G401 (cell line): ENCODE results near the gene SEL1L2. TPM values are rescaled to one million over a fixed set of nuclear protein-coding genes. Genes with fewer than 3 reads are reported as not detected.
A peak's percentile ranks its signal among the peaks of the same experiment; 100 is the strongest.
"Not testable (repeated sequence)": the region's sequence is repeated elsewhere in the genome, so short reads cannot be mapped to it uniquely, and the experiment has no call there.

ENCODE experiments used
- DNase-seq: peaks from one replicate; pipeline ENCODE4 v3.0.0-alpha.2; 2015; ENCODE audit warnings: low spot score
- in situ Hi-C: cut with HindIII; loops from 2 replicates; pipeline ENCODE4 v1.10.0; 2016; ENCODE audit warnings: low sequenced_read_pairs, mixed read lengths
- total RNA-seq: library from RNA; depleted of rRNA; stranded (reverse); fragments of >200 nt; shearing (Covaris generic); gene quantifications from 2 replicates; pipeline ENCODE4 v1.2.3, GENCODE V29; 2014; rRNA removed

Gene SEL1L2, protein sequence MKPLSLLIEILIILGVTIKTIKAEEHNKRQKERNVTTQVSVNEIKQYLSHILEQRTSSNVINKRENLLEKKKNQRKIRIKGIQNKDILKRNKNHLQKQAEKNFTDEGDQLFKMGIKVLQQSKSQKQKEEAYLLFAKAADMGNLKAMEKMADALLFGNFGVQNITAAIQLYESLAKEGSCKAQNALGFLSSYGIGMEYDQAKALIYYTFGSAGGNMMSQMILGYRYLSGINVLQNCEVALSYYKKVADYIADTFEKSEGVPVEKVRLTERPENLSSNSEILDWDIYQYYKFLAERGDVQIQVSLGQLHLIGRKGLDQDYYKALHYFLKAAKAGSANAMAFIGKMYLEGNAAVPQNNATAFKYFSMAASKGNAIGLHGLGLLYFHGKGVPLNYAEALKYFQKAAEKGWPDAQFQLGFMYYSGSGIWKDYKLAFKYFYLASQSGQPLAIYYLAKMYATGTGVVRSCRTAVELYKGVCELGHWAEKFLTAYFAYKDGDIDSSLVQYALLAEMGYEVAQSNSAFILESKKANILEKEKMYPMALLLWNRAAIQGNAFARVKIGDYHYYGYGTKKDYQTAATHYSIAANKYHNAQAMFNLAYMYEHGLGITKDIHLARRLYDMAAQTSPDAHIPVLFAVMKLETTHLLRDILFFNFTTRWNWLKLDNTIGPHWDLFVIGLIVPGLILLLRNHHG
- not detected in 2 replicates for total RNA-seq

DNA sequence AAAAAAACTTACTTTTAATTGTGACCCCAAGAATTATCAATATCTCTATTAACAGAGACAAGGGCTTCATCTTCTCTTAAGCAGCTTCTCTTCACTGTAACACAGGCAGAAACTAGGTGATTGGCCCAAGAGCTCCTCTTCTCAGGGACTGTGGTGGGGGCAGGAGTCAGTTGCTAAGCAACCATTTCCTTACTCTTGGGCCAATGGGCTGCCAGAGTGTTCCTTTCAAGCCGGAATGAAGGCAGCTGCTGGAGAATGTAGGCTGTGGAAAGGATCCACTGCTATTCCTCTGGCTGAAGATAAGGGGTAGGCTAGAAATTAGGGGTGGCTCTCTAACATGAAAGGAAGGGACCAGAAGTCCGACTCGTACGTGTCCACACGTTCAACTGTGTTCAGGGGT, at the start of gene SEL1L2:
TSS of gene SEL1L2 (minus strand) at position 150 of the 400 bp plus-strand sequence. CDS start at position 70, 80 bp downstream.
- DNase-seq, result no peak
- in situ Hi-C loops, result no loop called here

DNA sequence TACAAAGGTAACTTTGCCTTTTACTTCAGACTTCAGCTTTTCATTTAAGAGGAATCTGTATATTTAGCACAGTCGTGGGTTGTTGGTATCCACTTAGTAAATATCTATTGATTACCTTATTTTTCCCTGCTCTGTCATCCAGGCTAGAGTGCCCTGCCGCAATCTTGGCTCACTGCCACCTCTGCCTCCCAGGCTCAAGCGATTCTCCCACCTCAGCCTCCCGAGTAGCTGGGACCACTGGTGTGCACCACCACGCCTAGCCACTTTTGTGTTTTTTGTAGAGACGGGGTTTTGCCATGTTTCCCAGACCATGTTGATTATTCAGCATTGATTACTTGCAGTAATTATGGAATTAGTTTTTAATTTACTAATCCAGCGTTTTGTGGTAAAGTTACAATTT, 46.2 kb upstream of the SEL1L2 start:
- in situ Hi-C loops, result no loop called here
- DNase-seq, result no peak

DNA sequence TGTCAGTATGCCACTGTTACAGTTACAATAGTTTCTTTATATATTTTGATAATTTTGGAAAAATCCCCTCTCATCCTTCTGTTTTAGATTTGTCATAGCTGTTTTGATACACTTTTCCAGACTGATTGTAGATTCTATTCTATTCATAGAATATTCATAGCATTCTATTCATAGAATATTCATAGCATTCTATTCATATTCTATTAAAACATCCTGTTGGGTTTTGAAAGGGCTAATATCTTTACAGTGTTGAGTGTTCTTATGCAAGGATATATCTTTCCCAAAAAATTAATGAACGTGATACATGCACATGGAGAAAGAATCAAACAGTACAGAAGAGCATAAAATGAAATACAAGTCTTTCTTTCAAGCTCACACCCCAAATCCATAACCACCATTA, 42.9 kb upstream of the SEL1L2 start:
- in situ Hi-C loops, result no loop called here

DNA sequence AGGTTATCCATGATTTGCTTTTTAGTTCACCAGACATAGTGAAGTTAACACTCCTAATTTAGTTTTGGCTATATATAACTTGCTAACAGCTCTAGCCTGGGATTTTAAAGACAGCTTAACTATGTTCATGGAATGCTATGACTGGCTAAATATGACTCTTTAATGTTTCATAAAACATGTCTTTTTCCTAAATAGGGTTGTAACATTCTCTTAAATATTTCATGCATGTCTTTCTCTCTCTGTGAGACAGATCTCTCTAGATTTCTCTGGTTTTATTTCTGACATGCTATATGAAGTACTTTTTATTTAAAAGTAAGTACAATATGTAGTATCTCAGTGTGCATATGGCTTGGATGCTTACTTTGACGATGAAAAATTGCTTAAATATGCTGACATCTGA, 40.6 kb upstream of the SEL1L2 start:
- in situ Hi-C loops, result no loop called here
- DNase-seq, result no peak

More for the DNA sequence above, 42.9 kb upstream of the SEL1L2 start:
- DNase-seq, result no peak

DNA sequence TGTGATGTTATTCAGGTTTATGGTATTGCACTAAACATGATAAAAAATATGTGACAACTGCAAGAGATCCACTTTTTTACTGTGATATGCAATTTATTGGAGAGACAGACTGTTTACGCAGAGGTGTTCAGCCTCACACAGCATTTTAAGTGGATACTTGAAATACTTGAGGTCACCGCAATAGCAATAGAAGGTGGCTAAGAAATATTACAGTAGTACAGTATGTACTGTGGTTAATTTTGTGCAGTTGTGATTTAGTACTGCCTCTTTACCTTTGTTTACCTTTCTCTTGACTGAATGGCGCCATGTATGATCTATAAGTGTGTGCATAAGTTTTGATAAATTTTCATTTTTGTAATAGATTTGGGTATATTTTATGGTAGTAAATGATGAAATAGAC, 22.3 kb upstream of the SEL1L2 start:
- DNase-seq, result no peak
- in situ Hi-C loops, result no loop called here

DNA sequence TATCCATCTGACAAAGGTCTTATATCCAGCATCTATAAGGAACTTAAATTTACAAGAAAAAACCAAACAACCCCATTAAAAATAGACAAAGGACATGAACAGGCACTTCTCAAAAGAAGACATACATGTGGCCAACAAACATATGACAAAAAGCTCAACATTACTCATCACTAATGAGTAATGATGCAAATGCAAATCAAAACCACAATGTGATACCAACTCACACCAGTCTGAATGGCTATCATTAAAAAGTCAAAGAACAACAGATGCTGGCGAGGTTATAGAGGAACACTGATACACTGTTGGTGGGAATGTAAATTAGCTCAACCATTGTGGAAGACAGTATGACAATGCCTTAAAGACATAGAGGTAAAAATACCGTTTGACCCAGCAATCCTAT, 18.8 kb upstream of the SEL1L2 start:
- in situ Hi-C loops, result no loop called here
- no peak for DNase-seq

DNA sequence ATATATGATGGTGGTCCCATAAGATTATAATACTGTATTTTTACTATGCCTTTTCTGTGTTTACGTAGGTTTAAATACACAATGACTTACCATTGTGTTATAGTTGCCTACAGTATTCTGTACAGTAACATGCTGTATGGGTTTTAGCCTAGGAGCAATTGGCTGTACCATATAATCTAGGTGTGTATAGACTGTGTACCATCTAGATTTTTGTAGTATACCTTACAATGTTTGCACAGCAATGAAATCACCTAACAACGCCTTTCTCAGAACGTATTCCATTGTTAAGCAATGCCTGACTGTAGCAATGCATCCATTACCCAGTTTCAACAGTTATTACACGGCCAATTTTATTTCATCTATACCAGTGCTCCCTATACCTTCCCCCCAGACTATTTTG, 15.6 kb upstream of the SEL1L2 start:
- in situ Hi-C loops, result no loop called here
- DNase-seq, result no peak

DNA sequence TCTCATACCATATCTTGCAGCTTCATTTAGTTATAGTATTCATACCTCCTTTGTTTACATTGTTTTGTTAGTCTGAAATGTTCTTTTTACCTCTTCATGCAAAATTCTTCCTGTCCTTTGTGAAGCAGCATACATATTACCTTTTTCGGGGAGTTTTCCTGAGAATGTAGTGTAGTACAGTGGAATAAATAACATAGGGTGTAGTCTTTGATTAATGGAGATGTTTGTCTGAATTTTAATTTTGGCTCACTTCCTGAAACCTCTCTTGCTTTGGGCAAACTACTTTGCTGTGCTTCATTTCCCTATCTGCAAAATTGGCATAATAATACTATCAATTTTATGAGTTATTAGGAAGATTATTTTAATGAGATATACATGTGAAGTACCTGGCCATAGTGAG, 10.5 kb upstream of the SEL1L2 start:
- in situ Hi-C loops, result no loop called here
- DNase-seq, result no peak

DNA sequence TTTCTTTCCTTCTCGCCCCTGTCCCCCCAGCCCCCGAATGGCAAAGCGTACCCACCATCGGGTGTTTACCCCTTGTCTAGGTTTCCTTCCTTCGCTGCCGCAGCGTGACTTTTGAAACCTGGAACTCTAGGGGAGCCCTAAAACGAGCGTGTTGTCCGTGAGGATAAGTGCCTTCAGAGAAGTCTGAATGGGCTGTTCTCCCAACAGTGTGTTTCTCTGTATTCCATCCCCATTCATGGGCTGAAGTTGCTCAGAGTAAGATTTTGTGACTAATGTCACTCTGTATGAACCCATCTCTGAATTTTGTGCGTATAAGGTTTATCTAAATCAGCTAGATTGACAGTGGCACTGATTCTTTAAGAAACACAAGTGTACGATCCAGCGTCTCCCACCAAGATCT, 5.9 kb upstream of the SEL1L2 start:
- in situ Hi-C loops, result no loop called here
- DNase-seq, result peak; percentile 52

DNA sequence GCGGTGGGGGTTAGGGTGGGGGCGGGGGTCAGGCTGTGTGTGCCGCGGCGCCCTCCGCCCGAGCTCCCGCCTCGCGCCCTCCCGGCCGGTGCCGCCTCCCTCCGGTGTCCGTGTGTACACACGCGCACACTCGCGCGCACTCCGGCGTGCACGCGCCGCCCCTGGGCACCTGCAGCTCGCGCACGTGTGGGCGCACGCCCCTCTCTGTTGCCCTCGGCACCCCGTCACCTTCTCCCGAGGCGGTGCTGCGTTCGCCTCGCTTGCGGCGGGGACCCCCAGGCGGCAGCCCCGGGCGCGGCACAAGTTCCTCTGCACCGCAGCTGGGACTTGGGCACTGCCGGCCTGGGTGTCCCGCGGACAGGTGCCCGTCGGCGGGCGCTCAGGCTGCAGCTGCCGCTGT, 5.4 kb upstream of the SEL1L2 start:
- DNase-seq, result peak; percentile 37
- in situ Hi-C loops, result no loop called here

DNA sequence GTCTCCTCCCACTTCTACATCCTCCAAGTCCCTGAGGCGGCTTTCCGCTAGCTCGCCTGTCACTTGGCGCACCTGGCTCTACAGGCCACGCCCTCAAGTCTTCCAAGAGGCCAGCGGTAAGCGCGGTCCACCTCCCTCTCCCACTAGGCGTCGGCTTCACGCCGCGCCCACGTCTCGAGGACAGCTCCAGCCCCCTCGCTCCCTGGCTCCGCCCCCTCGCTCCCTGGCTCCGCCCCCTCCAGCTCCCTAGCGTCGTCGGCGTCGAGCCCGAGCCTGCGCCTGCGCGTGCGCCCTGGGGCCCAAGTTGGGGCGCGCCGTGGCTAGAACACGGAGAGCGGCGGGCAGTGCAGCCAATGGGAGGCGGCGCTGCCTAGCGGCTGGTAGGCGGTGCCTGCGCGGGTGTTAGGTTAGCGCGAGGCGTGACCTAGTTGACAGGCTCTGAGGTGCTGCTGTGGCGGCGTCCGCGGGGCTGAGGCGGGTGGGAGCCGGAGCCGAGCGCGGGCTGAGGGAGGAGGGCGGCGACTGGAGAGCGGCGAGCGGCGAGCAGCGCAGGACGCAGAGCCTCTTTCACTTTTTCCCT, 4.8 kb upstream of the SEL1L2 start, which contains the start of gene MACROD2:
TSS of gene MACROD2 (plus strand) at position 431 of the 580 bp plus-strand sequence.
- in situ Hi-C loops, result no loop called here
- peak; percentile 90 for DNase-seq

DNA sequence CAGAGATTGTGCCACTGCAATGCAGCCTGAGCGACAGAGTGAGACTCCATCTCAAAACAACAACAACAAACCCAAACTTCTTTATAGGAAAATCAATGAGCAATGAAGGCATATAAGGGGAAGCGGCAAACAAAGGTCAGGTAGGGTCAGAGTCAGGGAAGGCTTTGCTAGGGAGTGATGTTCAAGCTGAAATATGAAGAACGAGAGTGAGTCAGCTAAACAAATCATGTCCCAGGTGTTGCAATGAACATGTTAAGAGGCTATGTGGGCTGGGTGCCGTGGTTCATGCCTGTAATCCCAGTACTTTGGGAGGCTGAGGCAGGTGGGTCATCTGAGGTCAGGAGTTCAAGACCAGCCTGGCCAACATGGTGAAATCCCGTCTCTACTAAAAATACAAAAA, 1.5 kb upstream of the SEL1L2 start:
- DNase-seq, in situ Hi-C loops: not testable (repeated sequence)

DNA sequence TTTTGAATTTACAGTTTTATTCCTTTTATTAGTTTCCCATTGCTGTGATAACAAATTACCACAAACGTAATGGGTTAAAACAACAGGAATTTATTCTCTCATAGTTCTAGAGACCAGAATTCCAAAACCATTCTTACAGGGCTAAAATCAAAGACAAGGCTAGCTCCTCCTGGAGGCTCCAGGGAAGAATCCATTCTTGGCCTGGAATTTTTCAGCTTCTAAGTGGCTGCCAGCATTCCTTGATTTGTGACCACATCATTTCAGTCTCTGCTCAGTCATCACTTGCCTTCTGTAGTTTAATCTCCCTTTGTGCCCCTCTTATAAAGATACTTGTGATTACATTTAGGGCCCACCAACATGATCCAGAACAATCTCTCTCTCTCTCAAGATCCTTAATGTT, 897 bp upstream of the SEL1L2 start:
- no peak for DNase-seq
- in situ Hi-C loops, result no loop called here

DNA sequence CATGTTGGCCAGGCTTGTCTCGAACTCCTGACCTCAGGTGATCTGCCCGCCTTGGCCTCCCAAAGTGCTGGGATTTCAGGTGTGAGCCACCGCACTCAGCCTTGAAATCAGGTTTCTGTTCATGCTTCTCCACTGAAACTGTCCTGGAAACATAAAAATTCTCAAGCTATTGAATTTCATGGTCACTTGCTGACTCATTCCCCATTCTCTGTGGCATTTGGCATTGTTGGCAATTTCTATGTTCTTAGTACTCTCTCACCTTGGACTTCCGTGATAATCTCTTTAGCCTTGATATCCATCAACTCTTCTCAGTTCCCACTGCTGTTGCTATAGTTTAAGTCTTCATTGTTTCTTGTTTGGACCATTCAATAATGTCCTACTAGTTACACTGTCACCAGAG, 6.2 kb downstream of the SEL1L2 start:
- in situ Hi-C loops, result no loop called here

DNA sequence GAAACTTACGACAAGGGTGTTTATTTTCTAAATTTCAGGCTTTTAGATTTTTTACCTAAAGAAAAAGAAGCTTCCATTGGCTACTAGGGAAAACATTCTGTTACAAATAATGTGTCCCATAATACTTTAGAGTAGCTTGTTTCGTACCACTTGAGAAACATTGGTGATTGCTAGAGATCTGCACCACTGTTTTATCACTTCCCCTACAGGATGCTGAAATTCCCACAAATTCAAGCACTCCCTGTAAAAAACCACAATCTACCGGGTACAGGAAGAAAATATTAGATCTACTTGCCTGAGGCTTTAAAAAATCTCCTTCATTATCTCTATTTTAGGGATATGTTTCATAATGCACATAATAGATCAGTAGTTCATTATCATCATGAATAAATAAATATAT, 29.9 kb downstream of the SEL1L2 start:
- DNase-seq, result no peak
- in situ Hi-C loops, result no loop called here

More for the DNA sequence above, 6.2 kb downstream of the SEL1L2 start:
- no peak for DNase-seq

DNA sequence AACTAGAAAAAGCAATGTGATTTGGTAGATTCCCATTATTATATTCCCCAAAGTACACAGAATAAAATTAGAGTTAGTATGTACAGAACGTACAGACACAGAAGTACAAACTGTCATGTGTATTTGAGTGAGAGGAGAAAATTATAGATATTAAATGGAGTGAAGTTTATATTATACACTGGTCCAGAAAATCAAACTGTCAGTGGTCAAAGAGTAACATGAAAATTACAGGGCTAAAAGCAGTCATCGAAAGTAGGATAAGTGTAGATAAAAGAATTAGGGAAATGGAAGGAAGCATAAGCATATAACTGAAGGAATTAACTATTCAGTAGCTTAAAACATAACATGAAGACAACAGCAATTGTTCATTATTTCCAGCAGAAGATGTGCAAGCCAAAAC, 30.3 kb downstream of the SEL1L2 start:
- in situ Hi-C loops, result no loop called here
- DNase-seq, result no peak

DNA sequence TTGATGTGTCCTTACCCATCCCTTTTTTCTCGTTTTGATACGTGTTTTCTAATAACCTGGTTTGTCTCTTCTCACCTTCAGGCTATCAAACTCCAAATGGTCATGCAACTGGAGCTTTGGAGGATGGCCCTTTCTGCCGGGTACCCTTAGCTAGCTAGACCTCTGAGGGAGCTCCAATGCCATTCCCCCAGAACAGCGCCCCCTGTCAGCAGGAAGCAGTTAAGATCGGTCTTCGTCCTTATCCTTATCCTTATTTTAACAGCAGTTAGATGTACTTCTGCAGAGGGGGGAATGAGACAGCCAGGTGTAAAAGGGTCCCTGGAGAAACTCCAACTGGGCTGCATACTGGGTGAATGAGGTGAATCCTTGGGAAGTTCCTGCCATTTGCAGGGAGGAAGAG, 37.2 kb downstream of the SEL1L2 start:
- in situ Hi-C loops, result no loop called here
- DNase-seq, result no peak

DNA sequence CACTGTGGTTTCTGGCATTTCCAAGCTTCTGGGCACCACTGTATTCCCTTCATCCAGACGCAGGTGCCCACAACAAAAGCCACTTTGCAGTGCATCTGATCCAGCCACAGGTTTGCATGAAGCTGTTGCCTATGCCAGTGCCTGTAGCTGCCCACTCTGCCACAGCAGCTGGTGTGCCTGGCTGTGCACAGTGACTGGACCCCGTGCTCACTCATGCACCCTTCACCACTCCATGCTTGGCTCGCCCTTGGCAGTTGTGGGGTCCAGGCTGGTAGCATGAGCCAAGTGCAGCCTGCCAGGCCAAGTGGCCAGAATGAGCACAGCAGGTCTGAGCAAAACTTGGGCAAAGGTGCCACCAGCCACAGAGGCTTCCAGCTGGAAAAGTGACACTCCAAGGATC, 42.7 kb downstream of the SEL1L2 start:
- in situ Hi-C loops, result no loop called here
- no peak for DNase-seq

DNA sequence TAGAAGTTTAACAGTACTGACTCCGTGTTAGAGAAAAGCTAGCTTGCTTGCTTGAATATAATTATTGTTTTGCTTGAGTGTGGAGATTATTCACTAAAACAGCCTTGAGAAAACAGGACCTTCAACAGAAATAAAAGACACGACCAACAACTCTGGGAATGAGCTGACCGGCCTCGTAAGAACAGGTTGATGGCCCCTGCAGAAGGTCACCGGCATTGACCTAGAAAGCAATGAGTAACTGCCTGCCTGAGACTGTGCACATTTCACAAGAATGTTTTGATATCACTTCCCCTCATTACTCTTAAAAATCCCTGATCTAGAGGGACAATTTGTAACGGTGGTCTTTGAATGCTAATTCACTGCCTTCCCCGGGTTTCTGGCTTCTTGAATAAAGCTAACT, 49.4 kb downstream of the SEL1L2 start:
- no peak for DNase-seq
- in situ Hi-C loops, result no loop called here
